Stimulated activated CD4-positive, alpha-beta T cell treated with anti-CD3 and anti-CD28 coated beads, Interleukin-4, amount 100 ng/mL, for 24 hours (primary cell): ENCODE data around the gene NPM1.
"Not testable (repeated sequence)": the region's sequence is repeated elsewhere in the genome, so short reads cannot be mapped to it uniquely, and the experiment has no call there.

Experiments
- DNase-seq: peaks from one replicate; pipeline ENCODE4 v3.0.0-alpha.2; 2020

The NPM1 gene

GRCh38 chr5:171386861-171387344 lies 746 bp upstream of the NPM1 start:
- no peak for DNase-seq

- DNase-seq, result peak; percentile 87
Measured at GRCh38 chr5:171387970-171388815, 544 bp downstream of the NPM1 start.

GRCh38 chr5:171388816-171389168 lies 1.1 kb downstream of the NPM1 start:
- DNase-seq, result peak; percentile 58

GRCh38 chr5:171390883-171391677 lies 3.4 kb downstream of the NPM1 start:
- no peak for DNase-seq

- DNase-seq, result no peak
Measured at GRCh38 chr5:171391996-171392577, 4.4 kb downstream of the NPM1 start.

- no peak for DNase-seq
Measured at GRCh38 chr5:171392585-171393159, 5.0 kb downstream of the NPM1 start.

GRCh38 chr5:171395042-171395441 lies 7.4 kb downstream of the NPM1 start:
- no peak for DNase-seq

- not testable (repeated sequence) for DNase-seq
Measured at GRCh38 chr5:171396583-171396982, 8.9 kb downstream of the NPM1 start.

- DNase-seq, result no peak
Measured at GRCh38 chr5:171397190-171397589, 9.5 kb downstream of the NPM1 start.

GRCh38 chr5:171397599-171397998 lies 9.9 kb downstream of the NPM1 start:
- no peak for DNase-seq

- DNase-seq, result not testable (repeated sequence)
Measured at GRCh38 chr5:171398660-171399059, 11.0 kb downstream of the NPM1 start.

- no peak for DNase-seq
Measured at GRCh38 chr5:171400169-171400568, 12.5 kb downstream of the NPM1 start.

- no peak for DNase-seq
Measured at GRCh38 chr5:171401167-171401947, 13.7 kb downstream of the NPM1 start.

GRCh38 chr5:171402751-171403150 lies 15.1 kb downstream of the NPM1 start:
- DNase-seq, result not testable (repeated sequence)

- no peak for DNase-seq
Measured at GRCh38 chr5:171405615-171406014, 18.0 kb downstream of the NPM1 start.

GRCh38 chr5:171407234-171407633 lies 19.6 kb downstream of the NPM1 start:
- no peak for DNase-seq

- DNase-seq, result no peak
Measured at GRCh38 chr5:171409164-171410136, 21.8 kb downstream of the NPM1 start.

GRCh38 chr5:171410181-171410580 lies 22.5 kb downstream of the NPM1 start:
- no peak for DNase-seq

- no peak for DNase-seq
Measured at GRCh38 chr5:171412186-171412585, 24.5 kb downstream of the NPM1 start.

GRCh38 chr5:171413153-171413910 lies 25.7 kb downstream of the NPM1 start:
- no peak for DNase-seq
